SK-N-SH (cell line): ENCODE data around the gene WDR81. TPM values are rescaled to one million over a fixed set of nuclear protein-coding genes. Genes with fewer than 3 reads are reported as not detected.
A peak's percentile ranks its signal among the peaks of the same experiment; 100 is the strongest.

Experiments used
- CTCF ChIA-PET: fragments of 300-600, 350-600 bp; formaldehyde crosslinking; extraction: SDS; loops from one replicate; lab custom pipeline; 2021; lab: Yijun Ruan, JAX
- POLR2A ChIA-PET: fragments of 350-600 bp; sonication (Branson Sonifier 250); formaldehyde crosslinking; extraction: SDS; loops from one replicate; lab custom pipeline; 2020; ENCODE audit warnings: antibody characterized with exemption, inconsistent platforms; lab: Yijun Ruan, JAX
- DNase-seq: peaks from one replicate; pipeline ENCODE4 v3.0.0; 2012
- H2AFZ ChIP-seq: fragments of 200-600 bp; sonication (generic); 2 replicates; pipeline ENCODE4 v1.8.1; 2016; ENCODE audit warnings: antibody characterized with exemption, mild to moderate bottlenecking, low read depth
- H3F3A ChIP-seq: fragments of 200-600 bp; sonication (generic); replicated peaks from 2 replicates; pipeline ENCODE3; 2016; ENCODE audit warnings: antibody characterized with exemption, mild to moderate bottlenecking; ENCODE audit not compliant: insufficient read depth
- H3K27ac ChIP-seq, 2 experiments: fragments of 200-500 bp in 1 of 2; fragments of 200-600 bp in 1 of 2; sonication (Bioruptor generic) in 1 of 2; sonication (generic), shearing (Covaris generic) in 1 of 2; 2 replicates each; pipeline versions ENCODE4 v1.5.1 to v1.6.1; 2014 to 2016; ENCODE audit warnings: low read depth in 2 of 2, inconsistent platforms in 1 of 2, low read length in 1 of 2, mild to moderate bottlenecking in 1 of 2, mixed read lengths in 1 of 2
- H3K27me3 ChIP-seq: fragments of 200-600 bp; sonication (generic), shearing (Covaris generic); 2 replicates; pipeline ENCODE4 v1.6.1; 2016; ENCODE audit warnings: mixed run types; ENCODE audit not compliant: insufficient read depth
- H3K36me3 ChIP-seq, 2 experiments: fragments of 200-500 bp in 1 of 2; fragments of 200-600 bp in 1 of 2; sonication (Bioruptor generic) in 1 of 2; sonication (generic) in 1 of 2; replicated peaks in 1 of 2; 2 replicates each; pipeline versions ENCODE3 to v1.5.1; 2014 to 2016; ENCODE audit warnings: low read length in 1 of 2, mild to moderate bottlenecking in 1 of 2; ENCODE audit not compliant: insufficient read depth in 2 of 2, control insufficient read depth in 1 of 2
- H3K4me1 ChIP-seq, 2 experiments: fragments of 200-500 bp in 1 of 2; fragments of 200-600 bp in 1 of 2; sonication (Bioruptor generic) in 1 of 2; sonication (generic), shearing (Covaris generic) in 1 of 2; 2 replicates each; pipeline versions ENCODE4 v1.5.1 to v1.6.1; 2014 to 2016; ENCODE audit warnings: low read depth in 1 of 2, low read length in 1 of 2, mixed run types in 1 of 2; ENCODE audit not compliant: insufficient read depth in 2 of 2, control insufficient read depth in 1 of 2
- H3K4me2 ChIP-seq: fragments of 200-600 bp; sonication (generic), shearing (Covaris generic); 2 replicates; pipeline ENCODE4 v1.6.1; 2017; ENCODE audit warnings: mixed run types
- H3K4me3 ChIP-seq, 2 experiments: fragments of 200-500 bp in 1 of 2; fragments of 200-600 bp in 1 of 2; sonication (Bioruptor generic) in 1 of 2; sonication (generic), shearing (Covaris generic) in 1 of 2; 2 replicates each; pipeline versions ENCODE4 v1.5.1 to v1.8.1; 2014 to 2016; ENCODE audit warnings: low read depth in 2 of 2, inconsistent platforms in 1 of 2, low read length in 1 of 2, mild to moderate bottlenecking in 1 of 2, mixed read lengths in 1 of 2, moderate library complexity in 1 of 2
- H3K79me2 ChIP-seq: fragments of 200-600 bp; sonication (generic); 2 replicates; pipeline ENCODE4 v1.8.1; 2017; ENCODE audit warnings: mild to moderate bottlenecking; ENCODE audit not compliant: insufficient read depth
- H3K9ac ChIP-seq: fragments of 200-600 bp; sonication (generic); 2 replicates; pipeline ENCODE4 v1.6.1; 2017; ENCODE audit warnings: mixed run types
- H3K9me2 ChIP-seq: fragments of 200-600 bp; sonication (generic); 2 replicates; pipeline ENCODE4 v1.6.1; 2017; ENCODE audit warnings: mixed run types
- H3K9me3 ChIP-seq: fragments of 200-600 bp; sonication (generic); 2 replicates; pipeline ENCODE4 v1.6.1; 2017; ENCODE audit warnings: mixed run types, mild to moderate bottlenecking, moderate library complexity
- H4K20me1 ChIP-seq: fragments of 200-600 bp; sonication (generic); 2 replicates; pipeline ENCODE4 v1.6.1; 2017; ENCODE audit warnings: mild to moderate bottlenecking, mixed run types; ENCODE audit not compliant: insufficient read depth
- EZH2phosphoT487 ChIP-seq: fragments of 200-600 bp; sonication (generic); IDR thresholded peaks from 2 replicates; pipeline ENCODE4 v1.6.1; 2017; ENCODE audit warnings: low read depth, mixed run types, mild to moderate bottlenecking, antibody characterized with exemption, moderate library complexity, borderline replicate concordance
- FOXM1 ChIP-seq: IDR thresholded peaks from 2 replicates; pipeline ENCODE4 v1.4.0; 2012; ENCODE audit warnings: low read depth, mild to moderate bottlenecking
- MEF2A ChIP-seq: IDR thresholded peaks from 2 replicates; pipeline ENCODE4 v1.4.0; 2012; ENCODE audit warnings: low read depth, borderline replicate concordance
- NRF1 ChIP-seq: IDR thresholded peaks from 2 replicates; pipeline ENCODE4 v1.6.1; 2012; ENCODE audit warnings: low read depth, mild to moderate bottlenecking, low read length
- POLR2AphosphoS5 ChIP-seq: IDR thresholded peaks from 2 replicates; pipeline ENCODE4 v1.6.1; 2012; ENCODE audit warnings: low read depth, low read length
- RCOR1 ChIP-seq: fragments of 150-350 bp; IDR thresholded peaks from 2 replicates; pipeline ENCODE4 v1.6.1; 2017; ENCODE audit warnings: antibody characterized with exemption, low read length
- RFX5 ChIP-seq: IDR thresholded peaks from 2 replicates; pipeline ENCODE4 v1.6.1; 2012; ENCODE audit warnings: mild to moderate bottlenecking, improper control_type of control experiment, low read length
- SIN3A ChIP-seq: IDR thresholded peaks from 2 replicates; pipeline ENCODE4 v1.6.1; 2012; ENCODE audit warnings: low read depth, mild to moderate bottlenecking, low read length, moderate library complexity, borderline replicate concordance
- SMC3 ChIP-seq: IDR thresholded peaks from 2 replicates; pipeline ENCODE4 v1.6.1; 2012; ENCODE audit warnings: low read depth, low read length, improper control_type of control experiment
- TCF12 ChIP-seq: IDR thresholded peaks from 2 replicates; pipeline ENCODE4 v1.4.0; 2012
- WGBS: methylation state at CpG from one replicate; pipeline ENCODE4 v1.1.6; 2017; ENCODE audit warnings: low lambda C conversion rate; 5-methylcytosine and 5-hydroxymethylcytosine counted together
- polyA plus RNA-seq, 3 experiments: library from polyadenylated mRNA; depleted of rRNA; stranded (reverse); fragments of >200 nt; gene quantifications; 2 replicates each; pipeline ENCODE4 v1.2.3, GENCODE V29; 2012
- TF ChIP-seq, protein P1 (sequence below): IDR thresholded peaks from 2 replicates; pipeline ENCODE4 v1.4.0; 2012; ENCODE audit warnings: low read depth
- TF ChIP-seq, protein P2 (sequence below): IDR thresholded peaks from 2 replicates; pipeline ENCODE4; 2012
- TF ChIP-seq, protein P3 (sequence below): IDR thresholded peaks from 2 replicates; pipeline ENCODE4 v1.6.1; 2012; ENCODE audit warnings: mild to moderate bottlenecking, low read depth, low read length, moderate library complexity
- TF ChIP-seq, protein P4 (sequence below): IDR thresholded peaks from 2 replicates; pipeline ENCODE4 v1.4.0; 2012; ENCODE audit warnings: low read depth, borderline replicate concordance
- TF ChIP-seq, protein P5 (sequence below): fragments of 150-350 bp; IDR thresholded peaks from 2 replicates; pipeline ENCODE4 v1.6.1; 2016; ENCODE audit warnings: mild to moderate bottlenecking, low read depth, low read length

The WDR81 gene
- polyA plus RNA-seq, 1 of the 3 experiments (the other 2 are of a cell fraction), result 9.3 TPM

DNA sequence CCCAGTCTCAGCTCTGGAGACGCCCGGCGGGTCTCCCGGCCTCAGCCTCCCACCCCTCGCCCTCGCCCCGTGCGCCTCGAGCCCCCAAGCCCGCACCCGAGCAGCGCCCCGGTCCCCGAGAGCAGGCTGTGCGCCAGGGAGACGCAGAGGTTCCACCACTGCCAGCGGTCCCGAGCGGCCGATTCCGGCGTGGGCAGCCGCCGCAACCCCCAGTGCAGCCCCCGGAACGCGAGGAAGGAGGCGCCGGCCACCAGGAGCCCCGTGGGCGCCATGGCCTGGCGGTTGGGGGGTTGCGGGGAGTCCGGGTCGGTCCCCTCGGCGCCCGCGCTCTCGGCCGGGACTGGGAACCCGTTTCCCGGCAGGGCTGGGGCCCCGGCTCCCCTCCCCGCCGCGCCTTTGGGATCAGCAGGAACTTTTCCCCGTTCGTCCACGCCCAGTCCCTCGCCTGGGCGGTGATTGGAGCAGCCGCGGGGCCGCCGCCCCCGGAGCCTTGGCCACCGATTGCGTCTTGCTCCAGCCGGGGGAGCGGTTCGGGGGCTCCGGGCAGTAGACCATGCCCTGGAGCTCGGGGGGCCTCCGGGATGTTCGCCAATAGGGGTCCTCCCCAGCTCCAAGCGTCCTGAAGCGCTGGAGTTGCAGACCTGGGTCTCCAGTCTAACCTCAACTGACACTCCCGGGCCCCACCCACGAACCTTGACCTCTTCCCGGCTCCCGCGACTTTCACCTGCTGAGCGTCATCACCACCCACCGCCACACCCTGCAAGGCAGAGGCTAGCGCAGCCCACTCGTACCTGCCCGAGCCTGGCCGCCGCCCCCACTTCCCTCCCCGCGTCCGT, 14.3 kb upstream of the WDR81 start, which contains the start of gene TLCD2:
Gene TLCD2 (minus strand): TSS at position 407 of the 836 bp plus-strand sequence. CDS start 135 bp downstream, at position 272.
- Histone ChIP-seq H3K27me3 (no peaks in the 10 kb centered on the region), H3K27ac (peak within 1 kb of the TSS; percentile 24 to 26; a peak in 2 of 4 replicates), H3K79me2 (peaks cover 46% of the 10 kb centered on the region), H3K9me2 (no peaks in the 10 kb centered on the region), H3F3A (peaks cover 43% of the 10 kb centered on the region), H3K9me3 (no peaks in the 10 kb centered on the region), H3K4me3 (peak within 1 kb of the TSS; percentile 68 to 77), H3K9ac (peak within 1 kb of the TSS; percentile 60), H2AFZ (peak within 1 kb of the TSS; percentile 63; the same call in 1 of the 2 replicates), H3K36me3 (peaks cover 26 to 31% of the 10 kb centered on the region in 2 experiments), H4K20me1 (peaks cover 47% of the 10 kb centered on the region), H3K4me1 (peaks cover 13 to 23% of the 10 kb centered on the region in 2 experiments; a peak in 3 of 4 replicates), H3K4me2 (peak within 1 kb of the TSS; percentile 88)
- WGBS, result 13% methylated on average over 32 of the region's 83 CpGs
- POLR2A ChIA-PET, result interaction anchor here (1.6 kb wide), 1 partner anchor 41 kb away, joined by 3 read pairs; no protein-coding TSS in a partner anchor
- TF ChIP-seq RFX5, result no peak
- no peak for TF ChIP-seq RCOR1
- TF ChIP-seq, protein P1, sequence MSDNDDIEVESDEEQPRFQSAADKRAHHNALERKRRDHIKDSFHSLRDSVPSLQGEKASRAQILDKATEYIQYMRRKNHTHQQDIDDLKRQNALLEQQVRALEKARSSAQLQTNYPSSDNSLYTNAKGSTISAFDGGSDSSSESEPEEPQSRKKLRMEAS, result no peak
- no peak for TF ChIP-seq NRF1
- TF ChIP-seq SIN3A, result peak; percentile 39; the same call in 1 of the 2 replicates
- no peak for TF ChIP-seq TCF12
- no peak for TF ChIP-seq MEF2A
- TF ChIP-seq, protein P2, sequence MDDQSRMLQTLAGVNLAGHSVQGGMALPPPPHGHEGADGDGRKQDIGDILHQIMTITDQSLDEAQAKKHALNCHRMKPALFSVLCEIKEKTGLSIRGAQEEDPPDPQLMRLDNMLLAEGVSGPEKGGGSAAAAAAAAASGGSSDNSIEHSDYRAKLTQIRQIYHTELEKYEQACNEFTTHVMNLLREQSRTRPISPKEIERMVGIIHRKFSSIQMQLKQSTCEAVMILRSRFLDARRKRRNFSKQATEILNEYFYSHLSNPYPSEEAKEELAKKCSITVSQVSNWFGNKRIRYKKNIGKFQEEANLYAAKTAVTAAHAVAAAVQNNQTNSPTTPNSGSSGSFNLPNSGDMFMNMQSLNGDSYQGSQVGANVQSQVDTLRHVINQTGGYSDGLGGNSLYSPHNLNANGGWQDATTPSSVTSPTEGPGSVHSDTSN, result peak; percentile 43; the same call in 1 of the 2 replicates
- TF ChIP-seq FOXM1, result no peak
- TF ChIP-seq, protein P3, sequence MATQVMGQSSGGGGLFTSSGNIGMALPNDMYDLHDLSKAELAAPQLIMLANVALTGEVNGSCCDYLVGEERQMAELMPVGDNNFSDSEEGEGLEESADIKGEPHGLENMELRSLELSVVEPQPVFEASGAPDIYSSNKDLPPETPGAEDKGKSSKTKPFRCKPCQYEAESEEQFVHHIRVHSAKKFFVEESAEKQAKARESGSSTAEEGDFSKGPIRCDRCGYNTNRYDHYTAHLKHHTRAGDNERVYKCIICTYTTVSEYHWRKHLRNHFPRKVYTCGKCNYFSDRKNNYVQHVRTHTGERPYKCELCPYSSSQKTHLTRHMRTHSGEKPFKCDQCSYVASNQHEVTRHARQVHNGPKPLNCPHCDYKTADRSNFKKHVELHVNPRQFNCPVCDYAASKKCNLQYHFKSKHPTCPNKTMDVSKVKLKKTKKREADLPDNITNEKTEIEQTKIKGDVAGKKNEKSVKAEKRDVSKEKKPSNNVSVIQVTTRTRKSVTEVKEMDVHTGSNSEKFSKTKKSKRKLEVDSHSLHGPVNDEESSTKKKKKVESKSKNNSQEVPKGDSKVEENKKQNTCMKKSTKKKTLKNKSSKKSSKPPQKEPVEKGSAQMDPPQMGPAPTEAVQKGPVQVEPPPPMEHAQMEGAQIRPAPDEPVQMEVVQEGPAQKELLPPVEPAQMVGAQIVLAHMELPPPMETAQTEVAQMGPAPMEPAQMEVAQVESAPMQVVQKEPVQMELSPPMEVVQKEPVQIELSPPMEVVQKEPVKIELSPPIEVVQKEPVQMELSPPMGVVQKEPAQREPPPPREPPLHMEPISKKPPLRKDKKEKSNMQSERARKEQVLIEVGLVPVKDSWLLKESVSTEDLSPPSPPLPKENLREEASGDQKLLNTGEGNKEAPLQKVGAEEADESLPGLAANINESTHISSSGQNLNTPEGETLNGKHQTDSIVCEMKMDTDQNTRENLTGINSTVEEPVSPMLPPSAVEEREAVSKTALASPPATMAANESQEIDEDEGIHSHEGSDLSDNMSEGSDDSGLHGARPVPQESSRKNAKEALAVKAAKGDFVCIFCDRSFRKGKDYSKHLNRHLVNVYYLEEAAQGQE, result no peak
- TF ChIP-seq SMC3, result no peak
- TF ChIP-seq, protein P4, sequence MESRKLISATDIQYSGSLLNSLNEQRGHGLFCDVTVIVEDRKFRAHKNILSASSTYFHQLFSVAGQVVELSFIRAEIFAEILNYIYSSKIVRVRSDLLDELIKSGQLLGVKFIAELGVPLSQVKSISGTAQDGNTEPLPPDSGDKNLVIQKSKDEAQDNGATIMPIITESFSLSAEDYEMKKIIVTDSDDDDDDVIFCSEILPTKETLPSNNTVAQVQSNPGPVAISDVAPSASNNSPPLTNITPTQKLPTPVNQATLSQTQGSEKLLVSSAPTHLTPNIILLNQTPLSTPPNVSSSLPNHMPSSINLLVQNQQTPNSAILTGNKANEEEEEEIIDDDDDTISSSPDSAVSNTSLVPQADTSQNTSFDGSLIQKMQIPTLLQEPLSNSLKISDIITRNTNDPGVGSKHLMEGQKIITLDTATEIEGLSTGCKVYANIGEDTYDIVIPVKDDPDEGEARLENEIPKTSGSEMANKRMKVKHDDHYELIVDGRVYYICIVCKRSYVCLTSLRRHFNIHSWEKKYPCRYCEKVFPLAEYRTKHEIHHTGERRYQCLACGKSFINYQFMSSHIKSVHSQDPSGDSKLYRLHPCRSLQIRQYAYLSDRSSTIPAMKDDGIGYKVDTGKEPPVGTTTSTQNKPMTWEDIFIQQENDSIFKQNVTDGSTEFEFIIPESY, result no peak
- TF ChIP-seq, protein P5, sequence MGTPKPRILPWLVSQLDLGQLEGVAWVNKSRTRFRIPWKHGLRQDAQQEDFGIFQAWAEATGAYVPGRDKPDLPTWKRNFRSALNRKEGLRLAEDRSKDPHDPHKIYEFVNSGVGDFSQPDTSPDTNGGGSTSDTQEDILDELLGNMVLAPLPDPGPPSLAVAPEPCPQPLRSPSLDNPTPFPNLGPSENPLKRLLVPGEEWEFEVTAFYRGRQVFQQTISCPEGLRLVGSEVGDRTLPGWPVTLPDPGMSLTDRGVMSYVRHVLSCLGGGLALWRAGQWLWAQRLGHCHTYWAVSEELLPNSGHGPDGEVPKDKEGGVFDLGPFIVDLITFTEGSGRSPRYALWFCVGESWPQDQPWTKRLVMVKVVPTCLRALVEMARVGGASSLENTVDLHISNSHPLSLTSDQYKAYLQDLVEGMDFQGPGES, result no peak
- no peak for TF ChIP-seq EZH2phosphoT487
- peak; percentile 23; the same call in 1 of the 2 replicates for TF ChIP-seq POLR2AphosphoS5
- peak; percentile 87 for DNase-seq
- CTCF ChIA-PET, result interaction anchor here (1.1 to 1.8 kb wide), 2 partner anchors 7 to 11 kb away, joined by 3 to 8 read pairs; no protein-coding TSS in a partner anchor
